Endothelial cell of umbilical vein (primary cell): ENCODE results near the gene KCMF1.

Experiments used
- EZH2 ChIP-seq: IDR thresholded peaks from 2 replicates; pipeline ENCODE4 v1.6.1; 2012; ENCODE audit warnings: borderline replicate concordance, low read depth, mild to moderate bottlenecking, moderate library complexity, low read length, inconsistent platforms; ENCODE audit not compliant: severe bottlenecking
- FOS ChIP-seq: IDR thresholded peaks from 2 replicates; pipeline ENCODE4 v1.6.1; 2011; ENCODE audit warnings: mild to moderate bottlenecking, low read length, moderate library complexity, borderline replicate concordance; ENCODE audit not compliant: insufficient read depth
- GATA2 ChIP-seq: IDR thresholded peaks from 2 replicates; pipeline ENCODE4 v1.7.0; 2011; ENCODE audit warnings: low read depth, mild to moderate bottlenecking, moderate library complexity, mixed read lengths, low read length; ENCODE audit not compliant: insufficient read length, insufficient read depth
- JUN ChIP-seq: IDR thresholded peaks from 2 replicates; pipeline ENCODE4 v1.6.1; 2011; ENCODE audit warnings: borderline replicate concordance, low read depth; ENCODE audit not compliant: insufficient read length, insufficient read depth
- MYC ChIP-seq: IDR thresholded peaks from one replicate; pipeline ENCODE4 v1.6.1; 2011; ENCODE audit warnings: mild to moderate bottlenecking, low read depth, low read length
- POLR2A ChIP-seq: IDR thresholded peaks from 2 replicates; pipeline ENCODE4 v1.6.1; 2012; ENCODE audit warnings: low read depth, mild to moderate bottlenecking, control low read depth, low read length
- POLR2AphosphoS5 ChIP-seq: IDR thresholded peaks from 2 replicates; pipeline ENCODE4 v1.6.1; 2012; ENCODE audit warnings: low read depth, mild to moderate bottlenecking, control low read depth, low read length, moderate library complexity; ENCODE audit not compliant: insufficient read depth
- TF ChIP-seq, protein P1 (sequence below), 2 donors: IDR thresholded peaks; 1 replicate in 1 of 2; 2 replicates in 1 of 2; pipeline ENCODE4 v1.5.1; 2011; ENCODE audit warnings: low read length in 2 of 2, mild to moderate bottlenecking in 2 of 2, moderate library complexity in 2 of 2, control low read depth in 1 of 2, inconsistent platforms in 1 of 2, low read depth in 1 of 2; ENCODE audit not compliant: insufficient read depth in 1 of 2; ENCODE audit errors: extremely low read depth in 1 of 2
- TF ChIP-seq, protein P2 (sequence below): IDR thresholded peaks from 2 replicates; pipeline ENCODE4 v1.6.1; 2011; ENCODE audit not compliant: insufficient read depth, insufficient read length

DNA sequence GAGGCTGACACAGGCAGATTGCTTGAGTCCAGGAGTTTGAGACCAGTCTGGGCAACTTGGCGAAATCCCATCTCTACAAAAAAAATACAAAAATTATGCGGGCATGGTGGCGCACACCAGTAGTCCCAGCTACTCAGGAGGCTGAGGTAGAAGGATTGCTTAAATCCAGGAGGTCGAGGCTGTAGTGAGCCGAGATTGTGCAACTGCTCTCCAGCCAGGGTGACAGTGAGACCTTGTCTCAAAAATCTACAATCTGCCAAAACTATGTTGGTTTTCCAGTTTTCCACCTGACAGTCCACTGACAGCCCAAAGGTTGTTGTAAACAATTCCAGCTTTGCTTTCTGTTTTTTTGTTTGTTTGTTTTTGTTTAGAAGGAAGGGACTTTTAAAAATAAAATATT, 51.3 kb downstream of the KCMF1 start:
- TF ChIP-seq, protein P1, sequence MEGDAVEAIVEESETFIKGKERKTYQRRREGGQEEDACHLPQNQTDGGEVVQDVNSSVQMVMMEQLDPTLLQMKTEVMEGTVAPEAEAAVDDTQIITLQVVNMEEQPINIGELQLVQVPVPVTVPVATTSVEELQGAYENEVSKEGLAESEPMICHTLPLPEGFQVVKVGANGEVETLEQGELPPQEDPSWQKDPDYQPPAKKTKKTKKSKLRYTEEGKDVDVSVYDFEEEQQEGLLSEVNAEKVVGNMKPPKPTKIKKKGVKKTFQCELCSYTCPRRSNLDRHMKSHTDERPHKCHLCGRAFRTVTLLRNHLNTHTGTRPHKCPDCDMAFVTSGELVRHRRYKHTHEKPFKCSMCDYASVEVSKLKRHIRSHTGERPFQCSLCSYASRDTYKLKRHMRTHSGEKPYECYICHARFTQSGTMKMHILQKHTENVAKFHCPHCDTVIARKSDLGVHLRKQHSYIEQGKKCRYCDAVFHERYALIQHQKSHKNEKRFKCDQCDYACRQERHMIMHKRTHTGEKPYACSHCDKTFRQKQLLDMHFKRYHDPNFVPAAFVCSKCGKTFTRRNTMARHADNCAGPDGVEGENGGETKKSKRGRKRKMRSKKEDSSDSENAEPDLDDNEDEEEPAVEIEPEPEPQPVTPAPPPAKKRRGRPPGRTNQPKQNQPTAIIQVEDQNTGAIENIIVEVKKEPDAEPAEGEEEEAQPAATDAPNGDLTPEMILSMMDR (IDR thresholded peaks at IDR 0.05; ENCODE audit: extremely low read depth in 1 of 2, insufficient read depth in 1 of 2, low read depth in 1 of 2, low read length in 2 of 2), result no peak
- TF ChIP-seq POLR2AphosphoS5, result no peak
- no peak for TF ChIP-seq POLR2A
- TF ChIP-seq FOS, result no peak
- TF ChIP-seq EZH2, result no peak
- no peak for TF ChIP-seq MYC
- TF ChIP-seq, protein P2, sequence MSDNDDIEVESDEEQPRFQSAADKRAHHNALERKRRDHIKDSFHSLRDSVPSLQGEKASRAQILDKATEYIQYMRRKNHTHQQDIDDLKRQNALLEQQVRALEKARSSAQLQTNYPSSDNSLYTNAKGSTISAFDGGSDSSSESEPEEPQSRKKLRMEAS, result no peak
- TF ChIP-seq JUN, result no peak
- TF ChIP-seq GATA2, result no peak
